GM20431 (cell line): ENCODE results near the gene GPAT3.
"Not testable (repeated sequence)": the region's sequence is repeated elsewhere in the genome, so short reads cannot be mapped to it uniquely, and the experiment has no call there.

Experiments used
- in situ Hi-C: fragments of 300-500 bp; cut with MseI, MboI; formaldehyde crosslinking; loops from one replicate; pipeline ENCODE4 v1.15.0; 2020; ENCODE audit warnings: low sequenced_read_pairs; ENCODE audit not compliant: unreplicated experiment

The GPAT3 gene

GRCh38 chr4:83591056-83591455 is 55.1 kb downstream of the GPAT3 start:
- in situ Hi-C loops, result no loop called here

DNA sequence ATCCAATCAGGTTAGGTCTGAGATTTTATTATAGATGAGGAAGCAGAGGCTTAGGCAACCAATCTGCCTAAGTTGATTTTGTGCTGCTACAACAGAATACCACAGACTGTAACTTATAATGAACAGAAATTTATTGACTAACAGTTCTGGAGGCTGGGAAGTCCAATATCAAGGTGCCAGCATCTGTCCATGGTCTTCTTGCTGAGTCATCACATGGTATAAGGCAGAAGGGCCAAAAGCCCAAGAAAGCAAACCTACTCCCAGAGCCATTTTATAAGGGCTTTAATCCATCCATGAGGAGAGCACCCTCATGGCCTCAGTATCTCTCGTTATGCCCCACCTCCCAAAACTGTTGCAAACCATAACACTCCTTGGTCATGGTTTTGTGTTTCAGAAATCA is 55.8 kb downstream of the GPAT3 start:
- in situ Hi-C loops, result no loop called here

GRCh38 chr4:83599183-83599582 is 63.3 kb downstream of the GPAT3 start:
- in situ Hi-C loops, result no loop called here

DNA sequence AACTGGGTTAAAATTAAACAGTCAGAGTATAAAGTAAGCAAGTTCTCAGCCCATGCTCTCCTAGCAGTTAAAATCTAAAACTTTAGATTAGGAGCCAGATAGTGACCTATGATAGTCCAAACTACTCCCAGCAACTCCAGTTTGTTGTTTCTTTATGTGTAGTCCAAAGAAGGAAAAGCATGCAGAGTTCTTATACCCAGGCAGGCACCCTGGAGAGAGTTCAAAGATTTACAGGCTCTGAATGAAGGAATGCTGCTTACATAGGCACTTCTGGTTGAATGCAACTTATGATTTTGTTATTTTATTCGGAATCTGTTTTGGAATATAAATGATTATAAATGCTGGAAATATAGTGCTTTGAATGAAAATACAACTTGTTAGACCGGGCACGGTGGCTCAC is 67.2 kb downstream of the GPAT3 start:
- in situ Hi-C loops, result no loop called here

- in situ Hi-C loops, result no loop called here
Measured at GRCh38 chr4:83604321-83604720, 68.4 kb downstream of the GPAT3 start.

DNA sequence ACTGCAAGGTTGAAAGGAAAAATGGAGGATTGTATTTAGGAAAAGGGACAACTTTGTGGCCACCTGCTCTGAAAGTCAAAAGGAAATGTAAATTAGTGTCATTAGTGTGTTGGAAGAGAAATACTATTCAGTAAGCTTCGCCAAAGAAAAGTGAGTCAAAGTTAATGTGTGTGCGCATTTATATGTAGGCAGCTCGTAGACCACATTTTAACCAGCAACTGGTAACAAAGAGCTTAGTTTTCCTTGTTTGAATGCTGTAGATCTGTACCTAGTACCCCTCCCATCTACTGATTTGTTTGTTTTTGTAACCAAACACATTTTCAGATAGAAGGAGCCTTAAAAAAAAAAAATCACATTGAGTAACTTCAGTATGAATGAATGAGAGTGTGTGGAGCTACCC is 69.3 kb downstream of the GPAT3 start:
- in situ Hi-C loops, result no loop called here

DNA sequence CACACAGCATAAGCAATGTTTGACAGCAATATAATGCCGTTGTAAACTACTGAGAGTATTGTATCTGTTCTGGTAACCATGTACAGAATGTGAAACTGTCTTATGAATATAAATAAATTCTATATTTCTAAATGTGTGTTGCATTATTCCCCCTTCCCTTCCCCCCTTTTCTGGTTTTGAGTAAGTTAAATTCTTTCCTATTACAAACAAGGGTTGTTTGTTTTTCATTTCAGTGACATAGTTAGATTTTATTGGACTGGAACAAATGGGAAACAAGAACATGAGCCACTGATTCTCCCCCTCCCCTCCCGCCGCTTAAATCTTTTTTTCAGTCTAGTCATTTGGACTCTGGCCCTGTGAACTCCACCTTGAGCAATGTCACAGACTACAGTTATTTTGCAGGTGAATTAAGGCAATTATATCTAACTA is 69.8 kb downstream of the GPAT3 start:
- in situ Hi-C loops, result no loop called here

- in situ Hi-C loops, result no loop called here
Measured at GRCh38 chr4:83606460-83606859, 70.6 kb downstream of the GPAT3 start.

GRCh38 chr4:83606898-83607297 is 71.0 kb downstream of the GPAT3 start:
- in situ Hi-C loops, result no loop called here

GRCh38 chr4:83609365-83609764 is 73.5 kb downstream of the GPAT3 start:
- in situ Hi-C loops, result no loop called here

DNA sequence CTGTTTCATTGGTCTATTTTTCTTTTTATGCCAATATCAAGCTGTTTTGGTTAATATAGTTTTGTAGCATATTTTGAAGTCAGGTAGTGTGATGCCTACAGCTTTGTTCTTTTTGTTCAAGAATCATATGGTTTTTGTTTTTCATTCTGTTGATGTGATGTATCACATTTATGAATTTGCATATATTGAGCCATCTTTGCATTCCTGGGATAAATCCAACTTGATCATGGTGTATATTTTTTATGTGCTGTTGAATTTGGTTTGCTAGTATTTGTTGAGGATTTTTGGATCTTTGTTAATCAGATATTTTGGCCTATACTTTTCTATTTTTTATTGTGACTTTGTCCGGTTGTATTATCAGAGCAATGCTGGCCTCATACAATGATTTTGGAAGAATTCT is 74.8 kb downstream of the GPAT3 start:
- in situ Hi-C loops, result no loop called here

DNA sequence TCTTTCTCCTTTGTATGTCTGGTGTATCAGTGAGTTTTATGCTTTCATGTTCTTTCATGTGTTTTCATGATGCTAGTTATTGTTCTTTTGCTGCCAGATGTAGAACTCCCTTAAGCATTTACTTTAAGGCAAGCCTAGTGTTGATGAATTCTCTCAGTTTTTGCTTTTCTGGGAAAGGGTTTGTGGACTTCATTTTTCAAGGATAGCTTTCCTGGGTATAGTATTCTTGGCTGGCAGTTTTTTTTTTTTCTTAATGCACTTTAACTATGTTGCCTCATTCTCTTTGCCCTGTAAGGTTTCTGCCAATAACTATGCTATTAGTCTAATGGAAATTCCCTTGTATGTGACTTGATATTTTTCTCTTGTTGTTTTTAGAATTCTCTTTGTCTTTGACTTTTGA is 77.1 kb downstream of the GPAT3 start:
- in situ Hi-C loops, result no loop called here

- in situ Hi-C loops, result no loop called here
Measured at GRCh38 chr4:83613994-83614393, 78.1 kb downstream of the GPAT3 start.

- in situ Hi-C loops, result no loop called here
Measured at GRCh38 chr4:83616252-83616651, 80.3 kb downstream of the GPAT3 start.

DNA sequence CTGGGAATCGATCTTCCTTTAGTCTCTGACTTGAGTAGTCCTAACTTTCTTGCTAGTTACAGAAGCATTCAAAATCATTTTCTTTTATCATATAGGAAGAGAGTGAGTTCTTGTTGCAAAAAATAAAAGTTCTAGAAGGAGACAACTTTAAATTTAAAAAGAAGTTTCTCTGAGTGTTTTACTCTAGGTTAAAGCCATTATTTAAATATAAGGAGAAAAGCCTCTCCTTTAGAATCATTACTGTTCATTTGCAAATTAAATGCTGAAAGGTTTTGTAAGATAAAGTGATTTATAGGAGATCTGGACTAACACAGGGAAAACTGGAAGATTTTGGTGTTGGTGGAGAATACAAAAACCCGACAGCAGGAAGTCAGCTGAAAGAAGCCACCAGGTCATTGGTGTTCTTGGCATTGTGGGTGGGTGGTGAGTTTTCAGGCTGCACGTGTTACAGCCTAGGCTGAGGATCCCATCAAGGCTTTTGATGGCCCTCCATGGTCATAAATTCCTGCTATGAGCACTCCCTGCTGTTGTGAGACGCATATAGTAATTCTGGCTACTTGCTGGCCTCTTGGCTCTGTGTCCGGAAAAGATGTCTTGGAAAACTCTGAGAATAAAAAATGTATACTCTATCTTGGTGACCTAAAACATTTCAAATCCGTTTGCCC is 81.6 kb downstream of the GPAT3 start:
- in situ Hi-C loops, result no loop called here

DNA sequence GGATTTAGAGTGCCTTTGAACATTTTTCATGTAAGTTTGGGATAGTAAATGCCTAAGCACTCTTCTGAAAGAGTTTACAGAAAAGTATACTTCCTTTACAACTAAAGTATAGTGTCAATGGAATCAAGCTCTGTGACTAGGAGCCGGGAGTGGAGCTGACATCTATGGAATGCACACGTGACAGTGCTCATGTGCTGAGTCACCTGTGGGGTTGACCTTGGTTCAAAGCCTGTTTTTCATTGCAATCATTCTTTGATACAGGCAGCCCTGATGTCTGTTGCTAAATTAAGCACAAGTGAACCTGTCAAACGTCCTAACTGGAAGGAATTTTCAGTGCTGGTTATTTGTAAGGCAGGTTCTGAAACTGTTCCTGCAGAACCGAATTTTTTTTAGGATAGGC is 82.5 kb downstream of the GPAT3 start:
- in situ Hi-C loops, result no loop called here

- in situ Hi-C loops, result no loop called here
Measured at GRCh38 chr4:83618991-83619645, 83.2 kb downstream of the GPAT3 start.

- in situ Hi-C loops, result not testable (repeated sequence)
Measured at GRCh38 chr4:83622127-83622526, 86.2 kb downstream of the GPAT3 start.

GRCh38 chr4:83625821-83626220 is 89.9 kb downstream of the GPAT3 start:
- in situ Hi-C loops, result no loop called here

GRCh38 chr4:83626245-83626836 is 90.4 kb downstream of the GPAT3 start:
- in situ Hi-C loops, result no loop called here

- in situ Hi-C loops, result loop anchor here (10.0 kb wide), 1 partner anchor 115 kb away; no protein-coding TSS in a partner anchor
Measured at GRCh38 chr4:83629945-83630721, 94.2 kb downstream of the GPAT3 start.
